Right atrium auricular region (tissue), 2 donors: ENCODE data around the gene MYB. TPM values are rescaled to one million over a fixed set of nuclear protein-coding genes. Genes with fewer than 3 reads are reported as not detected.

Source experiments
- DNase-seq: peaks from one replicate; pipeline ENCODE4 v3.0.0-alpha.2; 2019; ENCODE audit warnings: low spot score
- H3K27ac ChIP-seq, 2 donors: fragments of 200-600 bp; sonication (generic); 1 replicate in 1 of 2; 2 replicates in 1 of 2; pipeline ENCODE4 v1.5.1; 2016 to 2019
- H3K27me3 ChIP-seq, 2 donors: fragments of 200-600 bp; sonication (generic); one replicate each; pipeline versions ENCODE4 v1.5.1 to v1.6.0; 2017 to 2019
- H3K36me3 ChIP-seq: fragments of 200-600 bp; sonication (generic); one replicate; pipeline ENCODE4 v1.5.1; 2016
- H3K4me1 ChIP-seq, 2 donors: fragments of 200-600 bp; sonication (generic); one replicate each; pipeline versions ENCODE4 v1.5.1 to v1.6.0; 2017 to 2019
- H3K4me3 ChIP-seq, 2 donors: fragments of 200-600 bp; sonication (generic); 1 replicate in 1 of 2; 2 replicates in 1 of 2; pipeline ENCODE4 v1.5.1; 2017 to 2019; ENCODE audit warnings: mild to moderate bottlenecking in 1 of 2, moderate library complexity in 1 of 2
- H3K9me3 ChIP-seq, 2 donors: fragments of 200-600 bp; sonication (generic); one replicate each; pipeline ENCODE4 v1.5.1; 2019
- CTCF ChIP-seq, 2 donors: fragments of 200-600 bp; sonication (generic); IDR thresholded peaks; one replicate each; pipeline ENCODE4 v1.5.1; 2019; ENCODE audit warnings: antibody characterized with exemption in 2 of 2
- total RNA-seq, 2 donors: library from RNA; depleted of rRNA; stranded (reverse); fragments of >200 nt; gene quantifications; one replicate each; pipeline ENCODE4 v1.1.0, GENCODE V29; 2016

The MYB gene
- total RNA-seq, 2 donors from 2014 or later = 0.16 TPM; not detected in 1

GRCh38 chr6:135182071-135183001 lies 1.2 kb downstream of the MYB start:
- Histone ChIP-seq H3K36me3 (no peaks in the 10 kb centered on the region), H3K27ac (no peak overlapping the region), H3K27me3 (peaks cover 6 to 7% of the 10 kb centered on the region in 2 donors), H3K9me3 (no peaks in the 10 kb centered on the region), H3K4me1 (peaks cover 0 to 24% of the 10 kb centered on the region in 2 donors), H3K4me3 (peak overlapping the region; percentile 45 to 59)
- no peak for DNase-seq
- TF ChIP-seq CTCF (IDR thresholded peaks at IDR 0.05) = no peak

- no peak for TF ChIP-seq CTCF (IDR thresholded peaks at IDR 0.05)
- Histone ChIP-seq H3K36me3 (no peaks in the 10 kb centered on the region), H3K9me3 (no peaks in the 10 kb centered on the region), H3K27ac (no peak overlapping the region), H3K4me3 (peak overlapping the region; percentile 45 to 59), H3K27me3 (peaks cover 6 to 7% of the 10 kb centered on the region in 2 donors), H3K4me1 (peaks cover 0 to 24% of the 10 kb centered on the region in 2 donors)
- no peak for DNase-seq
Measured at GRCh38 chr6:135183002-135183531, 2.0 kb downstream of the MYB start.

- no peak overlapping the region for H3K27ac ChIP-seq
- peak in 1 of 2 donors; percentile 27 for TF ChIP-seq CTCF (IDR thresholded peaks at IDR 0.05)
- no peaks in the 10 kb centered on the region for H3K9me3 ChIP-seq
- H3K27me3 ChIP-seq = peaks cover 6 to 7% of the 10 kb centered on the region in 2 donors
- no peak for DNase-seq
- no peaks in the 10 kb centered on the region for H3K36me3 ChIP-seq
- H3K4me3 ChIP-seq = peak overlapping the region in 1 of 2 donors; percentile 59
- peaks cover 0 to 24% of the 10 kb centered on the region in 2 donors for H3K4me1 ChIP-seq
Measured at GRCh38 chr6:135183532-135184440, 2.7 kb downstream of the MYB start.

- Histone ChIP-seq H3K27ac (no peak overlapping the region), H3K27me3 (peaks cover 6 to 7% of the 10 kb centered on the region in 2 donors), H3K4me1 (peaks cover 0 to 24% of the 10 kb centered on the region in 2 donors), H3K9me3 (no peaks in the 10 kb centered on the region), H3K36me3 (no peaks in the 10 kb centered on the region), H3K4me3 (no peak overlapping the region)
- TF ChIP-seq CTCF (IDR thresholded peaks at IDR 0.05) = no peak
- DNase-seq = no peak
Measured at GRCh38 chr6:135185483-135185882, 4.4 kb downstream of the MYB start.

GRCh38 chr6:135186255-135186654 lies 5.1 kb downstream of the MYB start:
- Histone ChIP-seq H3K36me3 (no peaks in the 10 kb centered on the region), H3K4me3 (no peak overlapping the region), H3K27me3 (peaks cover 6 to 7% of the 10 kb centered on the region in 2 donors), H3K9me3 (no peaks in the 10 kb centered on the region), H3K4me1 (peaks cover 0 to 24% of the 10 kb centered on the region in 2 donors), H3K27ac (no peak overlapping the region)
- no peak for DNase-seq
- TF ChIP-seq CTCF (IDR thresholded peaks at IDR 0.05) = no peak
